NB4 (cell line): ENCODE results near the gene ARID3A.

ENCODE experiments used
- CTCF ChIP-seq: IDR thresholded peaks from one replicate; pipeline ENCODE4 v1.5.1; 2012; ENCODE audit warnings: low read depth, low read length
- MAX ChIP-seq: IDR thresholded peaks from 2 replicates; pipeline ENCODE4 v1.6.1; 2011; ENCODE audit warnings: low read depth, low read length
- POLR2A ChIP-seq: IDR thresholded peaks from 2 replicates; pipeline ENCODE4 v1.6.1; 2011; ENCODE audit warnings: mild to moderate bottlenecking; ENCODE audit not compliant: insufficient read length; ENCODE audit errors: extremely low read depth

GRCh38 chr19:1009041-1009980 lies 83.5 kb downstream of the ARID3A start:
- TF ChIP-seq CTCF (no peak), POLR2A (no peak), MAX (no peak)
